Epithelial cell of proximal tubule (primary cell): ENCODE results near the gene KSR1. TPM values are rescaled to one million over a fixed set of nuclear protein-coding genes. Genes with fewer than 3 reads are reported as not detected.
"Not testable (repeated sequence)": the region's sequence is repeated elsewhere in the genome, so short reads cannot be mapped to it uniquely, and the experiment has no call there.

Source experiments
- DNase-seq: peaks from one replicate; pipeline ENCODE4 v3.0.0-alpha.2; 2011; ENCODE audit warnings: low read depth
- H3K4me3 ChIP-seq: 2 replicates; pipeline ENCODE4 v1.5.1; 2011; ENCODE audit warnings: low read depth, mild to moderate bottlenecking, low read length
- total RNA-seq: library from RNA; depleted of rRNA; stranded (reverse); fragments of >200 nt; gene quantifications from 2 replicates; pipeline ENCODE4 v1.2.3, GENCODE V29; 2015
- TF ChIP-seq, protein P1 (sequence below): conservative IDR thresholded peaks from 2 replicates; pipeline ENCODE4 v1.5.1; 2012; ENCODE audit warnings: low read depth, mild to moderate bottlenecking, low read length

KSR1 gene
- total RNA-seq, 1 donor from 2014 or later: 19.9 TPM

- DNase-seq: no peak
- TF ChIP-seq, protein P1, sequence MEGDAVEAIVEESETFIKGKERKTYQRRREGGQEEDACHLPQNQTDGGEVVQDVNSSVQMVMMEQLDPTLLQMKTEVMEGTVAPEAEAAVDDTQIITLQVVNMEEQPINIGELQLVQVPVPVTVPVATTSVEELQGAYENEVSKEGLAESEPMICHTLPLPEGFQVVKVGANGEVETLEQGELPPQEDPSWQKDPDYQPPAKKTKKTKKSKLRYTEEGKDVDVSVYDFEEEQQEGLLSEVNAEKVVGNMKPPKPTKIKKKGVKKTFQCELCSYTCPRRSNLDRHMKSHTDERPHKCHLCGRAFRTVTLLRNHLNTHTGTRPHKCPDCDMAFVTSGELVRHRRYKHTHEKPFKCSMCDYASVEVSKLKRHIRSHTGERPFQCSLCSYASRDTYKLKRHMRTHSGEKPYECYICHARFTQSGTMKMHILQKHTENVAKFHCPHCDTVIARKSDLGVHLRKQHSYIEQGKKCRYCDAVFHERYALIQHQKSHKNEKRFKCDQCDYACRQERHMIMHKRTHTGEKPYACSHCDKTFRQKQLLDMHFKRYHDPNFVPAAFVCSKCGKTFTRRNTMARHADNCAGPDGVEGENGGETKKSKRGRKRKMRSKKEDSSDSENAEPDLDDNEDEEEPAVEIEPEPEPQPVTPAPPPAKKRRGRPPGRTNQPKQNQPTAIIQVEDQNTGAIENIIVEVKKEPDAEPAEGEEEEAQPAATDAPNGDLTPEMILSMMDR: no peak
- H3K4me3 ChIP-seq: no peak overlapping the region
These were observed 171.3 kb downstream of the KSR1 start for GRCh38 chr17:27627514-27627913.

- no peak overlapping the region for H3K4me3 ChIP-seq
- TF ChIP-seq, protein P1: no peak
- no peak for DNase-seq
These were observed 172.1 kb downstream of the KSR1 start for GRCh38 chr17:27628376-27628775.

GRCh38 chr17:27629260-27629659, 173.0 kb downstream of the KSR1 start:
- DNase-seq, H3K4me3 ChIP-seq: not testable (repeated sequence)

- TF ChIP-seq, protein P1: no peak
- no peak within 1 kb of the TSS for H3K4me3 ChIP-seq
- DNase-seq: no peak
These were observed 174.6 kb downstream of the KSR1 start, which contains the start of gene LGALS9 for GRCh38 chr17:27630607-27631410. TSS of gene LGALS9 (plus strand) at chr17:27631188. CDS start at chr17:27631266, 78 bp downstream.

- DNase-seq: no peak
- TF ChIP-seq, protein P1: no peak
These were observed 175.1 kb downstream of the KSR1 start for GRCh38 chr17:27631411-27631760.

GRCh38 chr17:27631897-27632725, 175.9 kb downstream of the KSR1 start:
- TF ChIP-seq, protein P1: no peak
- no peak for DNase-seq
- H3K4me3 ChIP-seq: no peak overlapping the region

More at GRCh38 chr17:27631411-27631760, 175.1 kb downstream of the KSR1 start:
- H3K4me3 ChIP-seq: no peak overlapping the region

GRCh38 chr17:27632766-27633165, 176.5 kb downstream of the KSR1 start:
- DNase-seq, H3K4me3 ChIP-seq: not testable (repeated sequence)
